Mesendoderm (in vitro differentiated cells): ENCODE data around the gene RNF217.

ENCODE experiments used
- DNase-seq: peaks from one replicate; pipeline ENCODE4 v3.0.0; 2013
- H2AK5ac ChIP-seq: 2 replicates; pipeline ENCODE4 v1.6.1; 2013; ENCODE audit warnings: low read length, inconsistent platforms
- H2BK120ac ChIP-seq: 2 replicates; pipeline ENCODE4 v1.6.1; 2013; ENCODE audit warnings: low read depth, mild to moderate bottlenecking, low read length, moderate library complexity, mixed read lengths
- H2BK15ac ChIP-seq: replicated peaks from 2 replicates; pipeline ENCODE4 v1.6.1; 2013; ENCODE audit warnings: low read depth, mild to moderate bottlenecking, moderate library complexity
- H2BK5ac ChIP-seq: 2 replicates; pipeline ENCODE4 v1.6.1; 2013; ENCODE audit warnings: low read length, inconsistent platforms
- H3K18ac ChIP-seq: 2 replicates; pipeline ENCODE4 v1.6.1; 2013; ENCODE audit warnings: mild to moderate bottlenecking, low read length, mixed read lengths
- H3K23ac ChIP-seq: one replicate; pipeline ENCODE4 v1.6.1; 2013; ENCODE audit warnings: low read length
- H3K27ac ChIP-seq: 2 replicates; pipeline ENCODE4 v1.5.1; 2013; ENCODE audit warnings: low read depth, mild to moderate bottlenecking, inconsistent platforms, low read length, moderate library complexity
- H3K27me3 ChIP-seq: 2 replicates; pipeline ENCODE4 v1.6.1; 2013; ENCODE audit warnings: low read length, control low read depth, mild to moderate bottlenecking, inconsistent platforms; ENCODE audit not compliant: insufficient read depth, poor library complexity
- H3K36me3 ChIP-seq: 2 replicates; pipeline ENCODE4 v1.6.1; 2013; ENCODE audit warnings: low read length, inconsistent platforms; ENCODE audit not compliant: control insufficient read depth, insufficient read depth
- H3K4ac ChIP-seq: one replicate; pipeline ENCODE4 v1.6.1; 2013; ENCODE audit warnings: low read depth, mild to moderate bottlenecking, low read length, moderate library complexity
- H3K4me1 ChIP-seq: 2 replicates; pipeline ENCODE4 v1.6.1; 2013; ENCODE audit warnings: low read depth, low read length, inconsistent platforms; ENCODE audit not compliant: control insufficient read depth
- H3K4me2 ChIP-seq: 2 replicates; pipeline ENCODE4 v1.6.1; 2013; ENCODE audit warnings: low read length
- H3K4me3 ChIP-seq: 2 replicates; pipeline ENCODE4 v1.5.1; 2013; ENCODE audit warnings: mild to moderate bottlenecking, low read length
- H3K56ac ChIP-seq: one replicate; pipeline ENCODE4 v1.6.1; 2013; ENCODE audit warnings: low read length
- H3K79me1 ChIP-seq: 2 replicates; pipeline ENCODE4 v1.6.1; 2013; ENCODE audit warnings: low read length, inconsistent platforms
- H3K79me2 ChIP-seq: 2 replicates; pipeline ENCODE4 v1.6.1; 2013; ENCODE audit warnings: mild to moderate bottlenecking, low read length; ENCODE audit not compliant: control insufficient read depth, insufficient read depth
- H3K9ac ChIP-seq: 2 replicates; pipeline ENCODE4 v1.6.1; 2013; ENCODE audit warnings: low read length, inconsistent platforms
- H4K5ac ChIP-seq: one replicate; pipeline ENCODE4 v1.6.1; 2013; ENCODE audit warnings: low read length
- H4K8ac ChIP-seq: one replicate; pipeline ENCODE4 v1.6.1; 2013; ENCODE audit warnings: low read depth, mild to moderate bottlenecking, control low read depth, low read length, moderate library complexity
- WGBS: extraction: QIAGEN DNeasy Blood & Tissue Kit; methylation state at CpG from one replicate; pipeline ENCODE4 v1.1.7; 2013; ENCODE audit warnings: low lambda C conversion rate, missing lambda C conversion rate; ENCODE audit not compliant: insufficient coverage; ENCODE audit errors: extremely low coverage; 5-methylcytosine and 5-hydroxymethylcytosine counted together

Gene RNF217

DNA sequence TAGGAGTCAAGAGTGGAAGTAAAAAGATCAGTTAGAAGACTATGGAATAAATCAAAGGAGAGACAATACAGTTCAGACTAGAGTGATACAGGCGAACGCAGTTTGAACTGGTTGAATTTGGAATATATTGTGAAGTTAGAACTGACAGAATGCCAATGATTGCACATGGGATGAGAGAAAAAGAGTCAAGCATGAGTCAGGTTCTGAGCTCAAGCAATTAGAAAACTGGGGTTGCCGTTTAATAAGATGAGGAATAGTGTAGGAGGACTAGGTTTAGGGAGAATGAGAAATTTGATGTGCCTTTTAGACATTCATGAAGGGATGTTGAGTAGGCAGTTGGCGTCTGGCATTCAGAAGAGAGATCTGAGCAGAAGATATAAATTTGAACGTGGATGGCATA lies 8.0 kb downstream of the RNF217 start:
- WGBS, result no CpG with 5 or more reads among the region's 5 CpGs
- Histone ChIP-seq H3K4me2 (no peak overlapping the region), H3K4me1 (no peaks in the 10 kb centered on the region)

GRCh38 chr6:124970763-124971162 lies 8.5 kb downstream of the RNF217 start:
- Histone ChIP-seq H4K5ac (no peak overlapping the region), H3K27me3 (no peaks in the 10 kb centered on the region), H2BK15ac (no peak overlapping the region), H3K36me3 (no peaks in the 10 kb centered on the region), H3K4me1 (no peaks in the 10 kb centered on the region), H3K4me3 (no peak overlapping the region), H4K8ac (no peak overlapping the region), H3K79me2 (peaks cover 10% of the 10 kb centered on the region), H3K79me1 (peaks cover 11% of the 10 kb centered on the region), H2BK120ac (no peak overlapping the region), H2BK5ac (no peak overlapping the region), H3K23ac (no peak overlapping the region), H3K9ac (no peak overlapping the region), H3K4me2 (no peak overlapping the region), H3K27ac (no peak overlapping the region), H3K56ac (no peak overlapping the region), H3K4ac (no peak overlapping the region), H3K18ac (no peak overlapping the region), H2AK5ac (no peak overlapping the region)
- DNase-seq, result no peak
- no CpG with 5 or more reads among the region's 2 CpGs for WGBS

More for the DNA sequence above, 8.0 kb downstream of the RNF217 start:
- Histone ChIP-seq H3K18ac (no peak overlapping the region), H2AK5ac (no peak overlapping the region), H4K5ac (no peak overlapping the region), H4K8ac (no peak overlapping the region), H3K56ac (no peak overlapping the region), H3K4ac (no peak overlapping the region), H3K23ac (no peak overlapping the region), H3K79me2 (peaks cover 12% of the 10 kb centered on the region), H2BK120ac (no peak overlapping the region), H3K27me3 (no peaks in the 10 kb centered on the region), H3K79me1 (peaks cover 11% of the 10 kb centered on the region), H3K9ac (no peak overlapping the region), H2BK15ac (no peak overlapping the region), H3K4me3 (no peak overlapping the region), H3K36me3 (no peaks in the 10 kb centered on the region), H3K27ac (no peak overlapping the region), H2BK5ac (no peak overlapping the region)
- DNase-seq, result no peak

DNA sequence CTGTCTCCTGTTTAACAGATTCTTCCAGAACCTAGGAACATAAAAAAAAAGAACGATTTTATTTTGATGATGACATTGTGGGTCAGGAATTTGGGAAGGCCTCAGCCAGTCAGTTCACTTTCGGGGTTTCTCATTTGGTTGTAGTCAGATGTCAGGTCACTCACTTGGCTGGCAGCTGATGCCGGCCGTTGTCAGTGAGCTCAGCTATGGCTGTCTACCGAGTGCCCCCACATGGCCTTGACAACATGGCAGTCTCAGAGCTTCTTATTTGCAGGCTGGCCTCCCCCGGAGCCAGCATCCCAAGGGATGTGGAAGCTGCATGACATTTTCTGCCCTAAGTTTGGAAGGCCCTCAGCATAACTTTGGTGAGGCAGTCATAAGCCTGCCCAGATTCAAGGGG lies 11.5 kb downstream of the RNF217 start:
- H3K27me3 ChIP-seq, result no peaks in the 10 kb centered on the region
- H4K8ac ChIP-seq, result no peak overlapping the region
- H3K23ac ChIP-seq, result no peak overlapping the region
- H3K4me3 ChIP-seq, result no peak overlapping the region
- H2BK120ac ChIP-seq, result no peak overlapping the region
- H3K9ac ChIP-seq, result no peak overlapping the region
- H3K56ac ChIP-seq, result no peak overlapping the region
- H2BK5ac ChIP-seq, result no peak overlapping the region
- H3K4ac ChIP-seq, result no peak overlapping the region
- no peak overlapping the region for H3K4me2 ChIP-seq
- DNase-seq, result no peak
- no peak overlapping the region for H2AK5ac ChIP-seq
- no peak overlapping the region for H4K5ac ChIP-seq
- H3K79me2 ChIP-seq, result peaks cover 9% of the 10 kb centered on the region
- peaks cover 15% of the 10 kb centered on the region for H3K79me1 ChIP-seq
- WGBS, result no CpG with 5 or more reads among the region's 6 CpGs
- no peak overlapping the region for H2BK15ac ChIP-seq
- H3K36me3 ChIP-seq, result peaks cover 2% of the 10 kb centered on the region
- H3K27ac ChIP-seq, result no peak overlapping the region
- H3K18ac ChIP-seq, result no peak overlapping the region
- no peaks in the 10 kb centered on the region for H3K4me1 ChIP-seq

DNA sequence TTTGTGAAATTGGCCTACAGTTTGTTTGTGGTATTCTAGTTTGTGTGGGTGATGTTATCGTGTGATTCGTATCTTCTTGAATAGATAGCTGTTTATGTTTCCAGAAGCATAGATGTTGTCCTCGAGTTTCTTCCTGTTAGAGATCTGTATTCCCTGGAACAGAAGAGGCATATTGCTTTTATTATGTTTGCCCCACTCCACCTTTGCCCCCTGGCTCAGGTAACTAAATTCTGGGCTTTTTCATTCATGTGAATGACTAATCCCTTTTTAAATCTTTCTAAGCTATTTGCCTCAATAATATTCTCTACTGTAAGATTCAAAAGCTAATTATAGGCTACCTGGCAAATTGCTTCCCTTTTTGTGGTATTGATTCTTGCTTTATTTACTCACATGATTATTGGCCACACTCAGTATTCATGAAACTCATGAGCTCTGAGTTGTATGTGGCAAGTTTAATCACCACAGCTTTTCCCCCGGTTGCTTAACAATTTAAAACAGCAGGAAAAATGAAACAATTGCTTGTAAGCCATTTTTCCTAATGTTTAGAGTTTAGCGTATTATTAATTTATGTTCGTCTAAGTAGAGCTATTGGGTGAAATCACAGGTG lies 12.6 kb downstream of the RNF217 start:
- H3K4me2 ChIP-seq, result no peak overlapping the region
- DNase-seq, result no peak
- H3K27ac ChIP-seq, result no peak overlapping the region
- H3K18ac ChIP-seq, result no peak overlapping the region
- H3K36me3 ChIP-seq, result peaks cover 2% of the 10 kb centered on the region
- no peak overlapping the region for H2BK5ac ChIP-seq
- no peak overlapping the region for H4K5ac ChIP-seq
- no peak overlapping the region for H3K23ac ChIP-seq
- WGBS, result no CpG with 5 or more reads among the region's 6 CpGs
- H4K8ac ChIP-seq, result no peak overlapping the region
- no peak overlapping the region for H3K4me3 ChIP-seq
- no peak overlapping the region for H3K9ac ChIP-seq
- no peaks in the 10 kb centered on the region for H3K27me3 ChIP-seq
- H3K79me1 ChIP-seq, result peaks cover 18% of the 10 kb centered on the region
- H2BK15ac ChIP-seq, result no peak overlapping the region
- no peaks in the 10 kb centered on the region for H3K4me1 ChIP-seq
- no peak overlapping the region for H2AK5ac ChIP-seq
- H3K79me2 ChIP-seq, result peaks cover 9% of the 10 kb centered on the region
- H3K4ac ChIP-seq, result no peak overlapping the region
- no peak overlapping the region for H3K56ac ChIP-seq
- no peak overlapping the region for H2BK120ac ChIP-seq

DNA sequence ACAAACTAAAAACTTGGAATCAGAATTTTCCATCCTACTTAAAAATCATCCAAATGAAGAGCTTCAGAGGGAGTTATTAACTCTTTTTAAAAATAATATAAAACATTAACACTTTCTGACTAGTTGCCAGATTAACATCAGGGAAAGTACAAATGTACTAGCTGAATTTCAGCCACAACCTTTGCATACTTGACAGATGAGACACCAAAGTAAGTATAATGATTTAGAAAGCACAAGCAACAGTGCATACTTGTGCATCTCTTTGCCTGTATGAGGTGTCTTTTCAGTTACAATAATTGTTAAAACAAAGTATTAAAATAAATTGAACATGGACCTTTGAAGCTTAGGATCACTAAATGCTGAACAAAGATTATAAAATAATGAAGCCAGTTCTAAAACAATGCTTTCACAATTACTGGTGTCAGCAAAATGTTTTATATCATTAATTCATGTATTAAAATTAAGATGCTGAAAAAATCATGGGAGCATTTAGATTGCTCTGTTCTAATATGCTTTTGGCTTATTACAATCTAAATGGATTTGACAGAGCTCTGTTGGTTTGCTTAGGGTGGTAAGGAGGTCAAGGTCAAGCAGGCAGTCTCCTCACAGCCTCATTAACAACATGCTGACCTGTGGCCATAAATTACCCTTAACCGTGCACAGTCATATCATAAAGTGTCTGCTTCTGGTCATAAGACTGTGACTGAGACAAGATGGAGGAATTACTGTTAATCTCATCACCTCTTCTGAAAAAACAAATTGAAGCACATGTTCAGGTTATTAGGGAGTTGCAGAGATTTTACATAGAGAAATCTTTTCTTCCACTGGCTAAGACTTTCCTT lies 15.1 kb downstream of the RNF217 start:
- no peak overlapping the region for H3K4me3 ChIP-seq
- no peak for DNase-seq
- no peak overlapping the region for H4K5ac ChIP-seq
- no peak overlapping the region for H3K9ac ChIP-seq
- WGBS, result no CpG with 5 or more reads among the region's 1 CpG
- H3K36me3 ChIP-seq, result peaks cover 2% of the 10 kb centered on the region
- H2BK5ac ChIP-seq, result no peak overlapping the region
- no peaks in the 10 kb centered on the region for H3K4me1 ChIP-seq
- H2AK5ac ChIP-seq, result no peak overlapping the region
- no peak overlapping the region for H3K27ac ChIP-seq
- no peaks in the 10 kb centered on the region for H3K27me3 ChIP-seq
- H2BK15ac ChIP-seq, result no peak overlapping the region
- no peak overlapping the region for H3K23ac ChIP-seq
- peaks cover 14% of the 10 kb centered on the region for H3K79me1 ChIP-seq
- no peak overlapping the region for H2BK120ac ChIP-seq
- H3K4me2 ChIP-seq, result no peak overlapping the region
- no peak overlapping the region for H4K8ac ChIP-seq
- H3K18ac ChIP-seq, result no peak overlapping the region
- H3K4ac ChIP-seq, result no peak overlapping the region
- H3K79me2 ChIP-seq, result peaks cover 6% of the 10 kb centered on the region
- H3K56ac ChIP-seq, result no peak overlapping the region
